ENCODE results near the gene PBX1.

The PBX1 gene

DNA sequence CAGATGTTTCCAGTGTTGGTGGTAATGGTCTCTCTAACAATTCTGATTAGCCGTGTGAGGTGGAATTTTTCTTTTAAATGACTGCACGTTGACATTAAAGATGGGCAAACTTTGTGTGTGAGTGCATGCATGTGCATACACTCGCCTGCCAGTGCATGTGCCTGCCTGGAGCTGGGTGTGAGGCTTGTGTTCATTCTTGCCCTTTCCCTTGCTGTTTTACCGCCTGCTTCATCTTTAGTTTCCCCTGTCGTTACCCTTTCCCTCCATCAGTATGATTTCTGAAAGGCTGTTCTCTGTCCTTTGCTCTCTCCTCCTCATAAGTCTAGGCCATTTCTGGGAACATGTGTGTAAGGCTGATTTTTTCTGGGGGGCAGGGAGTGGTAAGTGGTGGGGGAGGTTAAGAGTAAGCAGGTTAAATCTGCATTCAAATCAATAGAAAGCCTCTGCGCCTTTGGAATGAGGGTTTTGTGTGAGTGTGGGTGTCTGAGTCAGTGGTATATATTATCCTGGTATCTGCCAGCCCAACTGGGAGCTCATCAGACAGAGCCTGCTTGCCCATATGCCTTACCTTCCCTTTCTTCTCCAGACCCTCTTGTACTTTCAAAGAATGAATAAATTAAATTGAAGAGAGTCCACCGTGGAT, 112.5 kb downstream of the PBX1 start:
- TF ChIP-seq, protein P1, sequence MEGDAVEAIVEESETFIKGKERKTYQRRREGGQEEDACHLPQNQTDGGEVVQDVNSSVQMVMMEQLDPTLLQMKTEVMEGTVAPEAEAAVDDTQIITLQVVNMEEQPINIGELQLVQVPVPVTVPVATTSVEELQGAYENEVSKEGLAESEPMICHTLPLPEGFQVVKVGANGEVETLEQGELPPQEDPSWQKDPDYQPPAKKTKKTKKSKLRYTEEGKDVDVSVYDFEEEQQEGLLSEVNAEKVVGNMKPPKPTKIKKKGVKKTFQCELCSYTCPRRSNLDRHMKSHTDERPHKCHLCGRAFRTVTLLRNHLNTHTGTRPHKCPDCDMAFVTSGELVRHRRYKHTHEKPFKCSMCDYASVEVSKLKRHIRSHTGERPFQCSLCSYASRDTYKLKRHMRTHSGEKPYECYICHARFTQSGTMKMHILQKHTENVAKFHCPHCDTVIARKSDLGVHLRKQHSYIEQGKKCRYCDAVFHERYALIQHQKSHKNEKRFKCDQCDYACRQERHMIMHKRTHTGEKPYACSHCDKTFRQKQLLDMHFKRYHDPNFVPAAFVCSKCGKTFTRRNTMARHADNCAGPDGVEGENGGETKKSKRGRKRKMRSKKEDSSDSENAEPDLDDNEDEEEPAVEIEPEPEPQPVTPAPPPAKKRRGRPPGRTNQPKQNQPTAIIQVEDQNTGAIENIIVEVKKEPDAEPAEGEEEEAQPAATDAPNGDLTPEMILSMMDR (IDR thresholded peaks at IDR 0.05; ENCODE audit: low read depth, low read length, missing control alignments) = no peak
- no peak overlapping the region for H3K4me3 ChIP-seq (ENCODE audit: low read depth, low read length)
- no peak for DNase-seq (ENCODE audit: low read depth)

DNA sequence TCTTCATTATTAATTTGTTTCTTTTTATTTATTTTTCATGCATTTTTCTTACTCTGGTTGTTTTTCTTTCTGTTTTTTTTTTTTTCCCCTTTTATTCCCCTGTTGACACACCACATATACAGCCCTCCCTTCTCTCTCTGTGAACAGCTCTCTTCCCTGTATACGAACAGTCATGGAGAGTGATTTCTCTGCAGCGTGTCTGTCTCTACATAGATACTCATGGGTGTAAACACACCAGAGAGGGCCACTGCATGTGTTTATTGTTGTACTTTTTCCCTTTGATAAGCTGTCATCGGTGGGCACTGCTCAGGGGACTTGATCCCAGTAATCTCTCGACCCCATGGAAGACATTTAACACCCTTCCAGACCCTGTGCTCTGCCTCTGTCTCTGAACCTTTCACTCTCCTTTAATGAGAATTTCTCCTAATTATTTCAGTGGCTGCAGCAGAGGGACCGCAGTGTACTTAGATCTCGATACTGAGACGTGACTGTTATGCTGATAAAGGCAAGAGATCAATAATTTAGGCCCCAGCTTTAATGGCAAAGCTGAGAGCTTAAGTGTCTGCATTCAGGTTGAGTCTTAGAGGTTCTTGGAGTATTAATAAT, 113.1 kb downstream of the PBX1 start:
- TF ChIP-seq, protein P1 (IDR thresholded peaks at IDR 0.05; ENCODE audit: low read depth, low read length, missing control alignments) = no peak
- no peak overlapping the region for H3K4me3 ChIP-seq (ENCODE audit: low read depth, low read length)
- DNase-seq (ENCODE audit: low read depth) = no peak

DNA sequence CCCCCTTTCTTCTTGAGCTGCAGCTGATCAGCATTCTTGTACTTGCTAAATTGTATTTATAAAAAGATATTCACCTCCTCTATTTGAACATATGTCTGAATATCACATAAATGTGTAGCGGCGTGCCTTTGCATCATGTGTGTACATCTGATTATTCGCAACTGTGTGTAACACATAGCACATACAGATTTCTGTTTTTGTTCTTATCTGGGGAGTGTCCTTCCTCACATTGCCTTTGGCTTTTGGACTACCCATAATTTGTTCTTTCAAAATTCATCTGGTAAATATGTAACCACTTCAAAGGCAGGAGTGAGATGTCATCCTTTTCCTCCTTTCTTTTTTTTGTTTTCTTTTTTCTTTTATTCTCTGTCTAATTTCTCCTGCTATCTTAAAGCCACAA, 113.6 kb downstream of the PBX1 start:
- no peak overlapping the region for H3K4me3 ChIP-seq (ENCODE audit: low read depth, low read length)
- TF ChIP-seq, protein P1 (IDR thresholded peaks at IDR 0.05; ENCODE audit: low read depth, low read length, missing control alignments) = no peak
- DNase-seq (ENCODE audit: low read depth) = no peak

DNA sequence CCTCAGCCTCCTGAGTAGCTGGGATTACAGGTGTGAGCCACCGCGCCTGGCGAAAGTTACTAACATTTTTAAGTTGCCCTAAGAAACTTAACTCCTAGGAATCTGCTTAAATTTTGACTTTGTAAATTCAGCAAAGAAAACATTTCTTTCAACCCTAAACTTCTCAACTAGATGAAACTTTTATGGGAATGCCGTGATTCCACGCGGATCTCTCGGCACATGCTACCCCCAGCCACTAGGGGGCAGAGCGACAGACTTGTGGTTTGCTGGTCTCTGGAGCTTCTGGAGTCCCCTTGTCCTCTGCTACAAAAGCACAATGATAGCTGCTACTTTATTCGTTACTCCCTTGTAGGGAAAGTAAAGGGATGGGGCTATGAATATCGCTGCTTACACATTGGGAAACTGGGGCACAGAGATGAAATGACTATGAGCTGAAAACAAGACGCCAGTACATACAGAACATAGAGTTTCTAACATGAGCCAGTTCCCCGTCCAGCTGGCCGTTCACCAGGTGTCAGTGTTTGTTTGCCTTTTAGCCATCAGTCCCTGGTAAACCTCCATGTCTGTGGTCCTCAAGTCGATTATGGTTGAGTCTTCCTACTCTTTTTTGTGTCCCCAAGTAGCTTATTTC, 114.7 kb downstream of the PBX1 start:
- DNase-seq (ENCODE audit: low read depth) = no peak
- no peak overlapping the region for H3K4me3 ChIP-seq (ENCODE audit: low read depth, low read length)
- TF ChIP-seq, protein P1 (IDR thresholded peaks at IDR 0.05; ENCODE audit: low read depth, low read length, missing control alignments) = peak; percentile 56

DNA sequence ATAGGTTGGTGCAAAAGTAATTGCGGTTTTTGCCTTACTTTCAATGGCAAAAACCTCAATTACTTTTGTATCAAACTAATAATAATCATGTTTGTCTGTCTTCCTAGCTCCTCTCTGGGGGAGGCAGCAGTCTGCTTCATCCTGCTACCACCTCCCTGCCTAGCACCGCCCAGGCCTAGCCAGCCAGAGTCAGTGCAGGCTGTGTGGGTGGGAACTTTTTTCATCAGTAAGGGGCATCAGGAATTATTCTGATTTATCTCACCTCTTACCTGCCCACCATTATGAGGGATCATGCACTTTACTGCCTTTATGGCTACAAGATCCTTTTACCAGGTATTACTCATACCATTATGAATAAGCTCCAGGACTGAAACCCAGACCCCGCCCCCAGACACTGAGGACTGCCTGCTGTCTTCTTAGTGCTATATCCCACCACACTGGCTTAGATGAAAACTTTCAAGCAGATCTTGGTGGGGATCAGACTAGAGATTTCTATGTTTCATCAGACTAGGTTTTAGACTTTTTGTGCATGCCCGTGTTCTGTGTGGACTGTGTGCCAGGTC, 116.4 kb downstream of the PBX1 start:
- DNase-seq (ENCODE audit: low read depth) = no peak
- TF ChIP-seq, protein P1 (IDR thresholded peaks at IDR 0.05; ENCODE audit: low read depth, low read length, missing control alignments) = no peak
- no peak overlapping the region for H3K4me3 ChIP-seq (ENCODE audit: low read depth, low read length)

DNA sequence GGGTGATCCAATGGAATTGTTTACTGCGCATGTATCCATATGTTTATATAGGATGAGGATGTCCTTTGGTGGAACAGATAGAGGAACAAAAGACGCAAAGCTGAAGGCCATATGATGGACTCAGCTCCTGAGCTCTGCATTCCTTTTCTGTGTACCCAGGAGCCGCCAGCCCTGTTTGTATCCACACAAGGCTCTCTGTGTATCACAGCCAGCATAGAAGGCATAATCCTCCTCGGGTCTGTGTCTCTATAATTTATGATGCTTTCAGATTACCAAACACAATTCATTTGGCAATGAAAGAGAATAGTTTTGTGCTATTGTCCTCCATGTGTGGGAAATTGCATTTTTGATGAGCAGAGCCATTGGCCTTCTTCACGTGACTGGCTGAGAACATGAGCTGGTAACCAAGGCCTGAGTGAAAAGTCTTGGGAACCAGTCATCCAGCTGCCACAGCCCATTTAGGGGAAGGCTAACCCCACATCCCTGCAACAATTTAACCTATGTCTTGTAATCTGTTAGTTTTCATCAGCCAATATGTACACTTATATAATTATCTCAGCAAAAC, 119.2 kb downstream of the PBX1 start:
- DNase-seq (ENCODE audit: low read depth) = no peak
- no peak overlapping the region for H3K4me3 ChIP-seq (ENCODE audit: low read depth, low read length)
- TF ChIP-seq, protein P1 (IDR thresholded peaks at IDR 0.05; ENCODE audit: low read depth, low read length, missing control alignments) = no peak
